DMS79 (cell line): ENCODE results near the gene ERFL.
"Not testable (repeated sequence)": the region's sequence is repeated elsewhere in the genome, so short reads cannot be mapped to it uniquely, and the experiment has no call there.

ENCODE experiments used
- DNase-seq: peaks from one replicate; lab custom pipeline; 2025; lab: John Stamatoyannopoulos, UW

Gene ERFL

DNA sequence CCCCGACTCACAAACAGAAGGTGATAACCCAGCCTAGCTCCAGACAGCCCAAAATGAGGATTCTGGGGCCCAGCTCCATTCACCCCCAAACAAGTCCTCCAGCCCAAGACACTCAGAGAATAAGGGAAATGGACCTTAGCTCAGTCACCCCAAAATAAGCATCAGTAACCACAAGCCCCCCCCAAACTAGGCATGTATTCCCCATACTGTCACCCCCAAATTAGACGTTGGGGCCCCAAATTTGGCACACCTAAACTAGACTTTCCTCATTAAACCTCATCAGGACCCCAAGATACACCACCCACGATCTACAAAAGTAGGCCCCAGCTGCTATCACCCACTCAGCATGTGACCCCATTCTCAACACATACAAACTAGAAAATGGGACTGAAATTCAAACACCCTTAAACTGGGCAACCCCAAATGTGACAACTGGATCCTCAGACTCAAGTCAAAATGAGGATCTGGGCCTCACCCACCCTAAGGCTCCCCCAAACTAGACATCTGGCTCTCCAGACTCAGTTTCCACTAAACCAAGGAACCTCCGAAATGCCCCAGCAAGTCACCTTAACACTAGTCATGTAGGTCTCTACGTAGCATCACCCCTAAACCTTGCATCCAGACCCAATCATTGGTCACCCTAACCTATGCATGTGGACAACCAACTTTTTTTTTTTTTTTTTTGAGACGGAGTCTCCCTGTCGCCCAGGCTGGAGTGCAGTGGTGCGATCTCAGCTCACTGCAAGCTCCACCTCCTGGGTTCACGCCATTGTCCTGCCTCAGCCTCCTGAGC lies 13.4 kb upstream of the ERFL start:
- no peak for DNase-seq

DNA sequence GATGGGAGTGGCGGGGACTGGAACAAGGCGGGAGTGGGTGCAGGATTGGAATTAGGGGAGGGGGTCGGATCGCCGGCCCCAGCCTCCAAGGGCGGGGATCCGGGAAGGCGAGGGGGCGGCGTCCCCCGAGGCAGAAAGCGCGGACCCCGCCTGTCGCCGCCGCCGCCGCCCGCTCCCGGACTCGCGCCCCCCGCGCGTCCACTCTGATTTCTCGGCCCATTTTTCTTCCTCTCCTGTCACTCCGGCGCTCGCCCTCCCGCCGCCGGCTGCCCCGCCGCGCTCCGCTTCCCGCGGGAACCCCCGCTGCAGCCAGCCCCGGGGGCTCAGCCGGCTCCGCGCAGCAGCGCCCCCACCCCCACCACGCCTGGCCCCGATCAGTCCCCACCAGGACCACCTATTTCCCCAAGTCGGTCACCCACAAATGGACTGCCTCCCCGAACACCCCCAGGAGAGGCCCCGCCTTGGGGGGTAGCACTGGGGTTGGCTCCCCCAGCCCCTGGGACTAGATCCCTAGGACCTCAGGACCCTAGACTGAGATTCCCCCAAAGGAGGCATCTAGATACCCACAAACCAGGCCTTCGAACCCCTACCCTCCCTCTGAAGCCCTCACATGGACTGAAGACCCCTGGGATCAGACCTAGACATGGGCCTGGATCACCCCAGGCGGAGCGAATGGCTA lies 12.6 kb upstream of the ERFL start:
- DNase-seq = no peak

DNA sequence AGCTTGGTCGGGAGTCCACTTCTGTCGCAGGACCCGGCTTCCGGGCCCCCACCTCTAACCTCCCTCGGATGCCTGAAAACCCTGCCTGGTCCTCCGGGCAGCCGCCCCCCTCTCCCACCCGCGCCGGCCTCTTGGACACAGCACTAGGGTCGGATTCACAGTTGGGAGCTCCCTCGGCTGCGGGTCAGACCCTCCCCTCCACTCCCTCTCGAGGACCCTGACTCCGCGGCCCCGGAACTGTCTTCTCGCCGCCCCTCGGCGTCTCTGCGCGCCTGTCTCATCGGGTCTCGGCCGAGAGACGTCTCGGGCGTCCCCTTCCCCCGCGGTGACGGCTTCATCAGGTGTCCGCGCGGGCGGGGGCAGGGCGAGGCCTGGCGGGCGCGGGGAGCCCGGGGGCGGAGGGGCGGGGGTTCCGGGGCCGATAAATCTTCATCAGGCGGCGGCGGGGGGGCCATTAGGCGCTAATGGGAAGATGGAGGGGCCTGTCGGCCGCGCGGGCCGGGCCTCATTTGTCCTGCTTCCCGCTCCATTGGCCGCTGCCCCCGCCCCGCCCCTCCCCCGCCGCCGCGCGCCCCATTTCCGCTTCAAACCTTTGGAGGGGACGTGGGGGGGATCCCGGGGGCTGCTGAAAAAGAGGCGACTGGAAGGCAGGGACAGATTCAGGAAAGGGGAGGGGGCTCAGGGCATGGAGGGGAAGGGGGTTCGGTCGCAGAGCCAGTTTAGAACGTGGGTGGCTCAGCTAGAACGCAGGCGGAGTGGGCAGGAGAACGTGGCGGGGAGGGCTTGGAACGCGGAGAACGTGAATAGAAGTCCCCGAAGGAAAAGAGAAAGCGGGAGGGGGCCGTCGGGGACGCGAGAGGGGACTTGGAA lies 11.8 kb upstream of the ERFL start:
- peak; percentile 44 for DNase-seq

DNA sequence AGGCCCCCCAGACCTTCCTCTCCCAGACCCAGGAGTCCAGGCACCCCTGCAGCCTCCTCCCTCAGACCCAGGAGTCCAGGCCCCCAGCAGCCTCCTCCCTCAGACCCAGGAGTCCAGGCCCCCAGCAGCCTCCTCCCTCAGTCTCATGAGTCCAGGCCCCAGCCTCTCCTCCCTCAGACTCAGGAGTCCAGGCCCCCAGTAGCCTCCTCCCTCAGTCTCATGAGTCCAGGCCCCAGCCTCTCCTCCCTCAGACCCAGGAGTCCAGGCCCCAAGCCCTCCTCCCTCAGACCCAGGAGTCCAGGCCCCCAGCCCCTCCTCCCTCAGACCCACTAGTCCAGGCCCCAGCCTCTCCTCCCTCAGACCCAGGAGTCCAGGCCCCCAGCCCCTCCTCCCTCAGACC lies 11.0 kb upstream of the ERFL start:
- not testable (repeated sequence) for DNase-seq

DNA sequence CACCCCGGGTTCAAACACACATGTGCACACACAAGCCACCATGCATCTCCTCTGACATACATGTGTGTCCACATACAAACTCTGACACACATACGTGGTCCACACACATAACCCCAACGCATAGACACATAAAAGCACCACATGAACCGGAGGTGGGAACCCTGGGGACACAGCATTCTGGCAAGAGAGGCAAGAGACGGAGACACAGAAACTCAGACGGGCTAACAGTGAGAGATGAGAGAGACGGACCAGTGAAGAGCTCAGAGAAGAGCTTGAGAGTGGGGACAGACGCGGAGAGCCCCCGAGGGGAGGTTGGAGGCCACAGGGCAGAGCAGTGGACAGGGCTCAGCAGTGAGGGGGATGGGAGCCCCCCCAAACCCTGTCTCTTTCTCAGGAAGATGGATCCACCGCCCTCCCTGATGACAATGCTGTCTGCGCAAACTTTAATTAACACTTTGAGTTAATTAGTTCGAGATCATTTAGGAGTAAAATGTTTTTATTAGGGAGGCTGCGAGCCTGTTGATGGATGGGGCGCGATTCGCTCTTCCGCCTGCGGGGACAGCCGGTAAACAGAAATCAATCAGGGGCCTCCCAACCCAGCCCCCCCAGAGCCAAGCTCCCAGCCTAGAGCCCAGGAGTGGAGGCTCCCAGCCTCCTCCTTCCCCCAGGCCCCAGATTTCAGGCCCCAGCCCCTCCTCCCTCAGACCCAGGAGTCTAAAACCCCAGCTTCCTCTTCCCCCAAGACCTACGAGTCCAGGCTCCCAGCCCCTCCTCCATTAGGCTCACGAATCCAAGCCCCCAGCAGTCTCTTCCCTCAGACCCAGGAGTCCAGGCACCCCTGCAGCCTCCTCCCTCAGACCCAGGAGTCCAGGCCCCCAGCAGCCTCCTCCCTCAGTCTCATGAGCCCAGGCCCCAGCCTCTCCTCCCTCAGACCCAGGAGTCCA lies 9.5 kb upstream of the ERFL start:
- DNase-seq = no peak

DNA sequence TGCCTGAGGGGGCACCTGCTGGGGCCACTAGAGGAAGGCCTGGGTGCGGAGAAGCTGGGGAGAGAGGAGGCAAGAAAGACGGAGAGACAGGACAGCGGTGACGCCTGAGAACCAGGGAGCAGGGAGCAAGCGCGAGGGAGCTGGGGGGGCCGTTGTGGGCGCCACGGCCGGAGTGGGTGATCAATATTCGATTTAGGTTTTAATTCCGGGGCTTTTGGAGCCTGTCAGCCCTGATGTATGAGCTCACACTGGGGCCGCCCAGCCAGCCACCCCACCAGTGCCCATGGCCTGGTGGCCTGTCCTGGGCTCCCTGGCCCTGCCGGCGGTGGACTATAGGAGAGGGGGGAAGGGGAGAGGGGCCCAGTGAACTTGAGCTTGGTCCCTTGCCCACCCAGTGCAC lies 8.7 kb upstream of the ERFL start:
- no peak for DNase-seq

DNA sequence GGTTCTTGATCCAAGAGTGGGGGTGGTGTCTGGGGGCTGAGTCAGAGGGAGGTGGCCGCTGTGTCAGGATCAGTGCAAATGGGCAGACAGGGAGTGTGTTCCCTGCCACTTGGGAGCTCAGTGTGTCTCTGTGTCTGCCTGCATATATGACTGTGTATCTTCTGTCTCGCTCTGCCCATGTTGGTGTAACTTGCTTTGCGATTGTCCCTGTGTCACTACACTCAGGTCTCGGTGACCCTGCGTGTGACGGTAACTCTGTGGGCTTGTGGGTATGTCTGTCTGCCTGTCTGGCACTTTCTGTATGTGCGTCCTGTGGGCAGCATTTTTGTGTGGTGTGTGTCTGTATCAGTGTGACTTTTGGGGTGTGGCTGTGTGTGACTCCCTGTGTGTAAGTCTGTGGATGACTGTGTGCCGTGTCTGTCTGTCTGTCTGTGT lies 8.2 kb upstream of the ERFL start:
- DNase-seq = no peak

DNA sequence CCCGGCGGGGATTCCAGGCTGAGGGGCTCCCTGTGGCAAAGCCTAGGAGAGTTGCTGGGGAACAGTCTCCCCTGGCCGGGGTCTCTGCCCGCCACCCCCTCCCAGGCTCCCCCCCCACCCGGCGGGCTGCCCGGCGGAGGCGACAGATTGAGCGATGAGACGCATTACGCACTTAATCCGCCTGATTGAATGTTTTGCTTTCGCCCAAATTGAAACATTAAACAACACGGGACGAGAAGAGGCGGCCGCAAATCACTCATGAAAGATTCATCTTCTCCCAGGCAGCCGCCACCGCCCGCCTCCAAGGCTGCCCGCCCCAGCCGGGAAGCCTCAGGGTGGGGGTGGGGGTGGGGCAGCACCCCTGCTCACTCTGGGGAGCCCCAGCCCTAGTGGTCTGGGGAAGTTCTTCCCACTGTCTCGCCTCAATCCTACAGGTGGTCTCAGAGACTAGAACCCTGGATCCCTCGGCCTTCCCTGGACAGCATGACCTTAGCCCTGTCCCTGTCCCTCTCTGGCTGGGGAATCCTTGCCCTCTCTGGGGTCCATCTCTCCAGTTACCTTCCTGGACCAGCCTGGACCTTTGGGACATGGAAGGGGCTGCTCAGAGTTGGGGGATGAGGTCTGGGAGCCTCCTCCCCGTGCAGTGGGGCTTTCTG lies 7.6 kb upstream of the ERFL start:
- no peak for DNase-seq

DNA sequence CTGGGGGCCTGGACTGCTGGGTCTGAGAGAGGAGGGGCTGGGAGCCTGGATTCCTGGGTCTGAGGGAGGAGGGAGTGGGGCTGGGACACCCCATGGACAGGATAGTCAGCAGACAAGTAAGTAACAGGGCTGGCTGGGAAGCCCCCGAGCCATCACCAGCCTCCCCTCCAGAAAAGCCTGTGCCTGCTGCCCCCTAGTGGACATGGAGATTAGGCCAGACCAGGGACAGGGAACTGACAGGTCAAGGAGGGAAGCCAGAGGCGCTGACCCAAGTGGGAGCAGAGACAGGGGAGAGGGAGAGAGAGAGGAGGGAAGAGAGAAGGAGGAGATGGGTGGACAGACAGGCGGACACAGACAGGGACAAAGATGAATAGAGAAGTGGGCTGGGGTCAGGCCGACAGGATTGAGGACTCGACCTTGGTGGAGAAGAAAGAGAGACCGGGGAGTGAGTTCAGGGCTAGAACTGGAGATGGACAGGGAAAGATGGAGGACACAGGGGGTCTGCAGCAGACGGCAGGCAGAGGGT lies 6.7 kb upstream of the ERFL start:
- peak; percentile 34 for DNase-seq

DNA sequence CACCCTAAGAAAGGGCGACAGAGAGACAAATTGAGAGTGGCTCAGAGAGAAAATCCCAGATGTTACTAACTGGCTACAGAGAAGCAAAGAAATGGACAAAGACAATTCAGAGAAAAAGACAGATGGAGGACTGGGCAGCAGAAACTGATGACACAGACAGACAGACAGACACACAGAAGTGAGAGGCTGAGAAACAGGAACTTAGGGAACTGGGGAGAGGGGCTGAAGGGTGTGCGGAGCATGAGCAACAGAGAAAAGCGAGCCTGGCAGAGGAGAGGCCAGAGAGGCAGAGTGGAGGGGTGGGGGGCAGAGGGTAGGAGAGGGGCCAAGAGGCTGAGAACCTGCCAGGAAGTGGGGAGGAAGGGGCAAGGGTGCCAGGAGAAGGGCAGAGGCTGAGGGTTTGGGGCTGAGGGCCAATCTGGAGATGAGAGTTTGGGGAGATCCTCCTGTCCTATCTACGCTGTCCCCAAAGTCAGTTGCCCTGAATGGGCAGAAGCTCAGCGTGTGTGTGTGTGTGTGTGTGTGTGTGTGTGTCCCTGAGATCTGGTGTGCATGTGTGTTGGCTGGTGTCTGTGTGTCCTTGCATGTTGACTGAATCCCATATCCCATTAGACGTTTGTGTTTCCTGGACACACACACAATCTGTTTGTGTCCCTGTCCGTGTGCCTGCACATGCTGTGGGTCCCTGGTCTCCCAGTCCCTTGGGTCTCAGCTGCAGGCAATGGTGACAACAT lies 5.6 kb upstream of the ERFL start:
- no peak for DNase-seq

DNA sequence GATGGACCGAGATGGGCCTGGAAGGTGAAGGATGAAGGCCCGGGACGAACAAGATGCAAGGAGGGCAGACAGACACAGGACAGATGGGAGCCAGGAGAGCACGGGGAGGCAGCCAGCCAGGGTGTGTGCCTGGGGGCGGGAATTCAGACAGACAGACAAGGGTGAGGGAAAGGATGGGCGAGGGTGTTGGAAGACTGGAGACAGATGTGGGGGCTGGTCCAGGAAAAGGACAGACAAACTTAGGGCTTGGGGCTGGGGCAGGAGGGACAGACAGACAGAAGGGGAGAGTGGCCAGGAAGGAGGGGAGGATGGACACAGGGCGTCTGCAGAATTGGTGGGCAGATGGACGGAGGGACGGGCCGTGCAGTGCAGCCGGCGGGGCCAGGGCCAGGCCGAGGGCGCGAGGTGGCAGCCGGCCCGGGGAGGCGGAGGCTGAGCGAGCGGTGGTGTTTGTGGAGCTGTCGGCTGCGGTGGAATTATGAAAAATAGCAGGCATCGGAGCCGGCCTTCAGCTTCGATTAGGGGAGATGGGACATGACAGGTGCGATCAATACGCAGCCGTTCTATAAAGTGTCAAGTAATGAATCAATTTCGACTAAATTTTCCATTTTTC lies 4.6 kb upstream of the ERFL start:
- DNase-seq = no peak

DNA sequence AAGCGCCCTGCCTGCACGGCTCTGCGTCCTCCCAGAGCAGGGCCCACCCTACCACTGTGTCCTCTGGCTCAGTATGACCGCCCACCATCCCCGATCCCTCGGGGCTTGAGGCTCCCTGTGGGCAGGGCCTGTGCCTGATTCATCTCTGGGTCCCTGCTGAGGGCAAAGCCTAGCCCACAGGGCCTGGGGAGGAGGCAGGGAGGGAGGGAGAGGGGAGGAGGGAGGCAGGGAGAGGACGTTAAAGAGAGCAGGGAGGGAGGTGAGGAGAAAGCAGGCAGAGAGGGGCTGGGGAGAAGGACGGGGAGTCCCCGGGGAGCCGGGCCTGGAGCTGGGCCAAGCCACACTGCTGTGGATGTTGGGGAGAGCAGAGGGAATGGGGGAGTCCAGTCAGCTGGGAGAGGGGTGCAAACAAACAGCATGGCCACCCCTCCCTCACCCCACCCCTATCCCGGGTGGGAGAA lies 4.0 kb upstream of the ERFL start:
- DNase-seq = no peak

DNA sequence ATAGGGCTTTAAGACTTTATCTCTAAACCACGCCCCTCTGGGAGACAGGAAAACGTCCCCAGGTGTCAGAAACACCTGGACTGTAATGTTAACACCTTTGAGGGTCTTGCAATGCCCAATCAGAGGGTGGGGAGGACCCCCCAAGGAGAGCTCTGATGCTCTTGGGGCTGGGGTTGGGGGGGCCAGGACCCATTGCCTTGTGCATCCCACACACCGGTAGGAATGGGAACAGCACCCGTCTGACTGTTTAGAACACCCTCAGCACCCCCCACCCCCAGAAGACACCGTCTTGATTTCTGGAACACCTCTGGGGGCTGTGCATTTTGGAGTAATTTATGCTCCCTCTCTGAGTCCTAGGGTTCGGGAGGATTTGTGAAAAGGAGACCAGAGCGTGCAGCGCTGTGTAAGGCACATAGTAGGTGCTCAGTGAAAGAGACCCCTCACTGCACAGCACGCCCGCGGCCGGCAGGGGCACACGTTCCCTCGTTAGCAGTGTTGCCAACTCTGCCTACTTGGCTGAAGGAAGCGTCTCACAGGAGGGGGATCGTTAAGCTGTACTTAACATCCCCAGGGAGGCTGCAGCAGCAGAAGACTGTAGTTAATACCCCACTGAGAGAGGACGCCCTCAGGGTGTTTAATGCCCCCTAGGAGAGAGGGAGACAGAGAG lies 2.8 kb upstream of the ERFL start:
- DNase-seq = no peak

DNA sequence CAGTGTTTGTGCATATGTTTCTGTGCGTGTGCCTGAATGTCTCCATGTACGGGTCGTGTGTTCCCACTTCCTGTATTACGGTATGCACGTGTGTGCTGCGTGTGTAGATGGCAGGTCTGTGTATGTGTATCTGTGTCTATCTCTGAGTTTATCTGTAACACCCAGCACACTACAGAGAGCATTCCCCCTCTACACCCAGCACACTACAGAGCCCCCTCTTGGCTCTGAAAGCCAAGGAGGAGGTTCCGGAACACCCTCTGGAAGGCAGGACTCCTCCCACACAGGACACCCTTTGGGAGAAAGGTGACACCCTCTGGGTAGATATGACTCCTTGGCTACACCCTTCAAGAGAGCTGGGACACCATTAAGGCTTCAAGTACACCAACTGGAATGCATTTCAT lies 2.1 kb upstream of the ERFL start:
- no peak for DNase-seq

DNA sequence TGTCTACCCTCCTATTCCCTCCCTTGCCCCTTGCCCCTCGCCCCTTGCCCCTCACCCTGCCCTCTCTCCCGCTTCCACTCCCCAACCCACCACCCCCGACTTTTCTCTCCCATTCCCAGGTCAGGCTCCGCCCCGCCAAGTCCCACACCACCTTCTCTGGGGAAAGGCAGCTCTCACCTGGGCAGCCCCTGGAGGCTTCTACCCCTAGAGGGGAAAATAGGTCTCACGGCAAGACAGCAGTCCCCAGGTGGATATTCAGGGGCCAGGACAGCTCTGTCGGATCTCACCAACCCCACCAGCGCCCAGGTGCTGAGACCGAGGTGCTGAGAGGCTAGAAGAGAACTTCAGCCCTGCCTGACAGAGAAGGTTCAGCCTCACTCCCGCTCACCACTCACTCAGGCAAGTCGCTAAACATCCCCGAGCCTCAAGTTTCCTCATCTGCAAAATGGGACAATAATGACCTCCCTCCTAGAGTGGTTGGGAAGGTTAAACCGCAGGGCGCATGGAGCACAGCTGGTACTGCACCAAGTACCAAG lies 1.4 kb upstream of the ERFL start:
- no peak for DNase-seq

DNA sequence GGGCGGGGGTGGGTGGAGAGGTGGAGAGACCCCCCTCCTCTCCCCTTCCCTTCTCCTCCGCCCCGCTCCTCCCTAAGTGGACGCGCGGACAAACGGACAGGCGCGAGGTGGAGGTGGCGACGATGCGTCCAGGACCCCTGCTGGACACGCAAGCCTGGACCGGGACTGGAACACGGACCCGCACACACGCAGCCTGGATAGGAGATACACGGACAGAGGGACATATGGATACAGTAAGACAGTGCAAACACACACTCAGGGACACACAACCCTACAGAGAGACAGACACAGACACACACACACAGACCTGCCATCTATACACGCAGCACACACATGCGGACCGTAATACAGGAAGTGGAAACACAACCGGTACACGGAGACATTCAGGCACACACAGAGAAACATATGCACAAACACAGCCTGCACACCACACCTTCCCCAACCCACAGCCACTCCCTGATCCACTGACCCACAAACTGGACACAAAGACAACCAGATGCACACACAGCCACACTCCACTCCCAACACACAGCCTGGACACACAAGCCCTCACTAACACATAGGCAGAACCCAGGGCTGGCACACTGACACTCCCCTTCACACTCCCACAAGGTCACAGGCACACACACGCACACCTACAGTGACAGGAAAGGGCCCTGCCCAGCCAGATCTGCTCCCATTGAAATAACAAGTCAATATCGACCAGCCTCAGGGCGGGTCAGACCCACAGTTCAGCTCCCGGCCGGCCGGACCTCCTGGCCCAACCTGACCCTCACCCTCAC lies 696 bp upstream of the ERFL start:
- DNase-seq = no peak

DNA sequence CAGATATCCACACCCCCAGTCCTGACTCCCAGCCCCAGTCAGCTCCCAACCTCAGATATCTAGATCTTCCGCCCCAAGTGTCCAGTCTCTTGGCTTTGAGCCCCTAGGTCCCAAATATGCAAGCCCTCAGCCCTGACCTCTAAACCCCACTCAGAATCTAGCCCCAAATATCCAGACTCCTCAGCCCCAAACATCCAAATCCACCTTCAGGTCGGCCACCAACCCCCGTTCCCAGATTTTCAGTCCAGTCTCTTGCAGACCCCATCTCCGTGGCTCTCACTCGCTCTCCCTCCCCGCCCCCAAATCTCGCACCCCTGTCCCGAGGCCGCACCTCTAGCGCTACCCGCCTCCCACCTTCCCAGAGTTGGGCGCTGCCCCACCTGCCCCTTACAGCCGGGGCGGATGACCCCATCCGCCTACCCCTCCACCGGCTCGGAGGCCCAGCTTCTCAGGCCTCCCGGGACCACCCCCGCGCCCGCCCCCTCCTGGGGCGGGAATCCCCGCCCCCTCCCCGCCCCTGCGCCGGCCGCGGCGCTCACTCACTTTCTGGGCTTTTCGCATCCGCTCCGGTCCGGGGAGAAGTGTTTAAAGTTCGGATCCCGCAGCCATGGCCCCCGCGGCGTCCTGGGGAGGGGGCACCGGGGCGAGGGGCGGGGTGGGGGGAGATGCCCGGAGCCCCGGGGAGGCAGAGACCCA lies 604 bp downstream of the ERFL start:
- DNase-seq = no peak
